ENCODE results near the gene MIGA2.
"Not testable (repeated sequence)": the region's sequence is repeated elsewhere in the genome, so short reads cannot be mapped to it uniquely, and the experiment has no call there.

The MIGA2 gene

GRCh38 chr9:129036241-129036922 is at the start of gene MIGA2:
TSS of gene MIGA2 (plus strand) at chr9:129036626. CDS start at chr9:129040595, 3,969 bp downstream.
- peak; percentile 95 for DNase-seq

GRCh38 chr9:128986671-128987070 is 49.8 kb upstream of the MIGA2 start:
- no peak for DNase-seq

- DNase-seq, result no peak
These were observed 48.6 kb upstream of the MIGA2 start for GRCh38 chr9:128987805-128988204.

- DNase-seq, result no peak
These were observed 43.4 kb upstream of the MIGA2 start for GRCh38 chr9:128992995-128993394.

GRCh38 chr9:128995791-128996190 is 40.6 kb upstream of the MIGA2 start:
- no peak for DNase-seq

- DNase-seq, result no peak
These were observed 38.0 kb upstream of the MIGA2 start for GRCh38 chr9:128998462-128998861.

GRCh38 chr9:128999581-129000206 is 36.7 kb upstream of the MIGA2 start:
- no peak for DNase-seq

GRCh38 chr9:129001504-129002325 is 34.7 kb upstream of the MIGA2 start:
- DNase-seq, result no peak

- DNase-seq, result no peak
These were observed 33.4 kb upstream of the MIGA2 start for GRCh38 chr9:129002992-129003391.

GRCh38 chr9:129004173-129004572 is 32.3 kb upstream of the MIGA2 start:
- not testable (repeated sequence) for DNase-seq

GRCh38 chr9:129005336-129005997 is 31.0 kb upstream of the MIGA2 start:
- DNase-seq, result no peak

- peak; percentile 33 for DNase-seq
These were observed 29.9 kb upstream of the MIGA2 start for GRCh38 chr9:129006328-129007034.

- no peak for DNase-seq
These were observed 29.2 kb upstream of the MIGA2 start for GRCh38 chr9:129007035-129007765.

- DNase-seq, result no peak
These were observed 28.5 kb upstream of the MIGA2 start for GRCh38 chr9:129007766-129008468.

- no peak for DNase-seq
These were observed 27.9 kb upstream of the MIGA2 start for GRCh38 chr9:129008469-129008965.

GRCh38 chr9:129008986-129009583 is 27.3 kb upstream of the MIGA2 start:
- no peak for DNase-seq

GRCh38 chr9:129009584-129010141 is 26.8 kb upstream of the MIGA2 start:
- no peak for DNase-seq

- no peak for DNase-seq
These were observed 26.0 kb upstream of the MIGA2 start for GRCh38 chr9:129010267-129010975.

- no peak for DNase-seq
These were observed 25.3 kb upstream of the MIGA2 start for GRCh38 chr9:129011170-129011569.

All from activated gamma-delta T cell treated with Interleukin-2 at 50 U/mL for 16 hours (primary cell).